ENCODE measurements around the gene TRABD2A. TPM values are rescaled to one million over a fixed set of nuclear protein-coding genes. Genes with fewer than 3 reads are reported as not detected.

TRABD2A gene
- total RNA-seq, 1 donor from 2014 or later, result 2.1 TPM

Other genes with a start within 250 kb of the TRABD2A start
- gene TMSB10, start 24.6 kb upstream of the TRABD2A start, total RNA-seq, result 1,367 TPM
- gene KCMF1, start 90.1 kb upstream of the TRABD2A start, total RNA-seq, result 64.8 TPM